Mesenchymal stem cell (in vitro differentiated cells and primary cell): ENCODE data around the gene NFRKB.

ENCODE experiments used
- DNase-seq: peaks from one replicate; pipeline ENCODE4 v3.0.0-alpha.2; 2013
- H2AFZ ChIP-seq: one replicate; pipeline ENCODE4 v1.6.1; 2013; ENCODE audit warnings: low read depth, mild to moderate bottlenecking, control low read depth, inconsistent platforms, low read length, moderate library complexity
- H2AK5ac ChIP-seq: 2 replicates; pipeline ENCODE4 v1.6.1; 2013; ENCODE audit warnings: low read length, moderate library complexity, mild to moderate bottlenecking, inconsistent platforms; ENCODE audit not compliant: severe bottlenecking
- H2BK120ac ChIP-seq: one replicate; pipeline ENCODE4 v1.6.1; 2013; ENCODE audit warnings: low read depth, mild to moderate bottlenecking, inconsistent platforms, low read length, moderate library complexity
- H2BK12ac ChIP-seq, 2 experiments: one replicate each; pipeline ENCODE4 v1.6.1; 2013; ENCODE audit warnings: inconsistent platforms in 2 of 2, low read length in 2 of 2, mild to moderate bottlenecking in 2 of 2, moderate library complexity in 2 of 2, control low read depth in 1 of 2
- H2BK15ac ChIP-seq: one replicate; pipeline ENCODE4 v1.6.1; 2013; ENCODE audit warnings: mild to moderate bottlenecking, low read depth, inconsistent platforms; ENCODE audit not compliant: poor library complexity, severe bottlenecking
- H2BK5ac ChIP-seq: 2 replicates; pipeline ENCODE4 v1.6.1; 2013; ENCODE audit warnings: low read depth, mild to moderate bottlenecking, low read length, control low read depth, inconsistent platforms; ENCODE audit not compliant: poor library complexity, severe bottlenecking
- H3K14ac ChIP-seq, 2 experiments: one replicate each; pipeline ENCODE4 v1.6.1; 2013; ENCODE audit warnings: inconsistent platforms in 2 of 2, low read length in 2 of 2, control low read depth in 1 of 2, mild to moderate bottlenecking in 1 of 2, moderate library complexity in 1 of 2
- H3K18ac ChIP-seq, 2 experiments: one replicate each; pipeline ENCODE4 v1.6.1; 2013; ENCODE audit warnings: inconsistent platforms in 2 of 2, low read length in 2 of 2, control low read depth in 1 of 2, low read depth in 1 of 2, mild to moderate bottlenecking in 1 of 2
- H3K23ac ChIP-seq, 2 experiments: one replicate each; pipeline ENCODE4 v1.6.1; 2013; ENCODE audit warnings: inconsistent platforms in 2 of 2, low read length in 2 of 2, mild to moderate bottlenecking in 2 of 2, moderate library complexity in 2 of 2, control low read depth in 1 of 2
- H3K27ac ChIP-seq: 2 replicates; pipeline ENCODE4 v1.5.1; 2013; ENCODE audit warnings: mild to moderate bottlenecking, moderate library complexity, low read length, control low read depth, inconsistent platforms; ENCODE audit not compliant: poor library complexity, severe bottlenecking
- H3K27me3 ChIP-seq, 2 experiments: 2 replicates each; pipeline versions ENCODE4 v1.6.1 to v1.7.0; 2013; ENCODE audit warnings: low read length in 2 of 2, mild to moderate bottlenecking in 2 of 2, moderate library complexity in 2 of 2, control low read depth in 1 of 2, inconsistent platforms in 1 of 2; ENCODE audit not compliant: control insufficient read depth in 1 of 2, insufficient read depth in 1 of 2
- H3K36me3 ChIP-seq, 2 experiments: 2 replicates each; pipeline versions ENCODE4 v1.6.1 to v1.7.0; 2013; ENCODE audit warnings: low read length in 2 of 2, control low read depth in 1 of 2, inconsistent platforms in 1 of 2, low read depth in 1 of 2, mild to moderate bottlenecking in 1 of 2; ENCODE audit not compliant: insufficient read depth in 2 of 2, control insufficient read depth in 1 of 2
- H3K4ac ChIP-seq, 2 experiments: one replicate each; pipeline ENCODE4 v1.6.1; 2013; ENCODE audit warnings: inconsistent platforms in 2 of 2, low read length in 2 of 2, mild to moderate bottlenecking in 2 of 2, moderate library complexity in 2 of 2, control low read depth in 1 of 2, low read depth in 1 of 2
- H3K4me1 ChIP-seq: 2 replicates; pipeline ENCODE4 v1.6.1; 2013; ENCODE audit warnings: low read depth, low read length, control low read depth; ENCODE audit not compliant: control insufficient read depth, insufficient read depth
- H3K4me2 ChIP-seq: 2 replicates; pipeline ENCODE4 v1.6.1; 2013; ENCODE audit warnings: low read length, mild to moderate bottlenecking, inconsistent platforms; ENCODE audit not compliant: poor library complexity, severe bottlenecking
- H3K4me3 ChIP-seq, 2 experiments: 2 replicates each; pipeline versions ENCODE4 v1.5.1 to v1.7.0; 2013; ENCODE audit warnings: low read length in 2 of 2, mild to moderate bottlenecking in 2 of 2, control low read depth in 1 of 2, low read depth in 1 of 2; ENCODE audit not compliant: insufficient read depth in 1 of 2
- H3K79me1 ChIP-seq: replicated peaks from 2 replicates; pipeline ENCODE4 v1.6.1; 2013; ENCODE audit warnings: mild to moderate bottlenecking, control low read depth, low read length, inconsistent platforms; ENCODE audit not compliant: poor library complexity, severe bottlenecking
- H3K9ac ChIP-seq: 2 replicates; pipeline ENCODE4 v1.7.0; 2013; ENCODE audit warnings: mild to moderate bottlenecking, low read length, moderate library complexity
- H3K9me3 ChIP-seq: 2 replicates; pipeline ENCODE4 v1.7.0; 2013; ENCODE audit warnings: mild to moderate bottlenecking, low read length; ENCODE audit not compliant: control insufficient read depth
- H4K8ac ChIP-seq: one replicate; pipeline ENCODE4 v1.6.1; 2013; ENCODE audit warnings: inconsistent platforms, mild to moderate bottlenecking, low read length, moderate library complexity
- H4K91ac ChIP-seq: one replicate; pipeline ENCODE4 v1.6.1; 2013; ENCODE audit warnings: mild to moderate bottlenecking, low read length, inconsistent platforms
- WGBS: methylation state at CpG from one replicate; pipeline ENCODE4 v1.1.7; 2013; ENCODE audit warnings: mixed read lengths; 5-methylcytosine and 5-hydroxymethylcytosine counted together

The NFRKB gene

GRCh38 chr11:129896062-129896461 lies 684 bp upstream of the NFRKB start:
- Histone ChIP-seq H2BK120ac (peak overlapping the region; percentile 27), H3K14ac (peak overlapping the region in 1 of 2 experiments; percentile 77), H2BK5ac (no peak overlapping the region), H3K36me3 (peaks cover 6 to 43% of the 10 kb centered on the region in 2 experiments), H3K23ac (no peak overlapping the region), H2BK12ac (no peak overlapping the region), H4K8ac (peak overlapping the region; percentile 33), H3K9ac (peak overlapping the region; percentile 81), H3K4ac (no peak overlapping the region), H2AFZ (peak overlapping the region; percentile 39), H3K27ac (no peak overlapping the region), H3K79me1 (peaks cover 18% of the 10 kb centered on the region), H2BK15ac (no peak overlapping the region), H2AK5ac (no peak overlapping the region), H3K18ac (peak overlapping the region; percentile 15 to 74), H3K4me3 (peak overlapping the region in 1 of 2 experiments; percentile 95), H4K91ac (no peak overlapping the region), H3K9me3 (no peaks in the 10 kb centered on the region), H3K27me3 (no peaks in the 10 kb centered on the region), H3K4me2 (peak overlapping the region; percentile 36), H3K4me1 (peaks cover 1% of the 10 kb centered on the region)
- DNase-seq = no peak
- WGBS = 58% methylated on average over 7 of the region's 9 CpGs

- Histone ChIP-seq H3K4me3 (peak overlapping the region; percentile 90 to 95), H3K9ac (peak overlapping the region; percentile 91), H2BK120ac (no peak overlapping the region), H4K91ac (no peak overlapping the region), H3K27me3 (no peaks in the 10 kb centered on the region), H3K9me3 (no peaks in the 10 kb centered on the region), H3K36me3 (peaks cover 8 to 47% of the 10 kb centered on the region in 2 experiments), H2AFZ (peak overlapping the region; percentile 30), H2BK5ac (no peak overlapping the region), H4K8ac (no peak overlapping the region), H3K27ac (no peak overlapping the region), H3K18ac (peak overlapping the region in 1 of 2 experiments; percentile 76), H3K4me2 (peak overlapping the region; percentile 69), H2AK5ac (no peak overlapping the region), H3K23ac (no peak overlapping the region), H3K79me1 (peaks cover 18% of the 10 kb centered on the region), H3K14ac (no peak overlapping the region), H2BK12ac (no peak overlapping the region), H3K4ac (no peak overlapping the region), H2BK15ac (no peak overlapping the region), H3K4me1 (peaks cover 1% of the 10 kb centered on the region)
- WGBS = 23% methylated on average over 11 of the region's 13 CpGs
- peak; percentile 29 for DNase-seq
Measured at GRCh38 chr11:129894278-129895125, 876 bp downstream of the NFRKB start.

- H3K79me1 ChIP-seq = peaks cover 14% of the 10 kb centered on the region
- H2BK120ac ChIP-seq = no peak overlapping the region
- H3K36me3 ChIP-seq = peaks cover 32 to 93% of the 10 kb centered on the region in 2 experiments
- no peak overlapping the region for H2BK12ac ChIP-seq
- no peak overlapping the region for H3K4me3 ChIP-seq
- H3K4me1 ChIP-seq = no peaks in the 10 kb centered on the region
- no peak overlapping the region for H2AK5ac ChIP-seq
- no peak overlapping the region for H3K4me2 ChIP-seq
- no peak overlapping the region for H3K23ac ChIP-seq
- DNase-seq = no peak
- no peak overlapping the region for H2BK5ac ChIP-seq
- H3K14ac ChIP-seq = no peak overlapping the region
- no peak overlapping the region for H3K18ac ChIP-seq
- H3K27me3 ChIP-seq = no peaks in the 10 kb centered on the region
- no peak overlapping the region for H3K4ac ChIP-seq
- H2BK15ac ChIP-seq = no peak overlapping the region
- no peak overlapping the region for H4K91ac ChIP-seq
- no peak overlapping the region for H2AFZ ChIP-seq
- no peak overlapping the region for H3K27ac ChIP-seq
- no peak overlapping the region for H3K9ac ChIP-seq
- no peaks in the 10 kb centered on the region for H3K9me3 ChIP-seq
- WGBS = 97% methylated on average over 4 of the region's 5 CpGs
- H4K8ac ChIP-seq = no peak overlapping the region
Measured at GRCh38 chr11:129888451-129888850, 6.9 kb downstream of the NFRKB start.

GRCh38 chr11:129885381-129885780 lies 10.0 kb downstream of the NFRKB start:
- H3K9me3 ChIP-seq = no peaks in the 10 kb centered on the region
- no peak for DNase-seq
- no peak overlapping the region for H3K4me2 ChIP-seq
- no peaks in the 10 kb centered on the region for H3K27me3 ChIP-seq
- H2BK15ac ChIP-seq = no peak overlapping the region
- H3K9ac ChIP-seq = no peak overlapping the region
- no peaks in the 10 kb centered on the region for H3K4me1 ChIP-seq
- no peak overlapping the region for H4K91ac ChIP-seq
- no peak overlapping the region for H3K27ac ChIP-seq
- H3K4ac ChIP-seq = no peak overlapping the region
- H3K14ac ChIP-seq = no peak overlapping the region
- peaks cover 5% of the 10 kb centered on the region for H3K79me1 ChIP-seq
- no peak overlapping the region for H2BK12ac ChIP-seq
- H4K8ac ChIP-seq = no peak overlapping the region
- H3K36me3 ChIP-seq = peaks cover 35 to 97% of the 10 kb centered on the region in 2 experiments
- no peak overlapping the region for H3K23ac ChIP-seq
- H2AK5ac ChIP-seq = no peak overlapping the region
- no peak overlapping the region for H2BK120ac ChIP-seq
- no peak overlapping the region for H2AFZ ChIP-seq
- H2BK5ac ChIP-seq = no peak overlapping the region
- H3K18ac ChIP-seq = no peak overlapping the region
- no peak overlapping the region for H3K4me3 ChIP-seq
- 97% methylated on average over 11 of the region's 12 CpGs for WGBS
